Activated CD8-positive, alpha-beta T cell treated with anti-CD3 and anti-CD28 coated beads for 36 hours (primary cell): ENCODE measurements around the gene PTPN21. TPM values are rescaled to one million over a fixed set of nuclear protein-coding genes. Genes with fewer than 3 reads are reported as not detected.

Source experiments
- ATAC-seq: fragments of 200-7000 bp; cut with Tn5 transposase; one replicate; pipeline ENCODE4 v1.10.0; 2021; ENCODE audit warnings: mild to moderate bottlenecking, moderate library complexity
- CTCF ChIA-PET: fragments of 350-600 bp; sonication (Branson Sonifier 250); formaldehyde crosslinking; loops from one replicate; lab custom pipeline; 2021; ENCODE audit warnings: antibody characterized with exemption; lab: Charles Lee
- POLR2A ChIA-PET: fragments of 350-600 bp; sonication (Branson Sonifier 250); formaldehyde crosslinking; loops from one replicate; lab custom pipeline; 2021; ENCODE audit warnings: antibody characterized with exemption; lab: Charles Lee
- DNase-seq: peaks from one replicate; pipeline ENCODE4 v3.0.0-alpha.2; 2020
- H3K27ac Mint-ChIP-seq: one replicate; pipeline ENCODE4 v1.8.0; 2021; ENCODE audit warnings: mild to moderate bottlenecking, mixed read lengths
- H3K27me3 Mint-ChIP-seq: one replicate; pipeline ENCODE4 v1.8.0; 2021; ENCODE audit warnings: mixed read lengths
- H3K36me3 Mint-ChIP-seq: one replicate; pipeline ENCODE4 v1.8.0; 2021; ENCODE audit warnings: low read depth, mixed read lengths
- H3K4me1 Mint-ChIP-seq: one replicate; pipeline ENCODE4 v1.8.0; 2021; ENCODE audit warnings: low read depth, mixed read lengths
- H3K4me3 Mint-ChIP-seq: one replicate; pipeline ENCODE4 v1.8.0; 2021; ENCODE audit warnings: mild to moderate bottlenecking, moderate library complexity, mixed read lengths
- H3K9me3 Mint-ChIP-seq: one replicate; pipeline ENCODE4 v1.8.0; 2021; ENCODE audit warnings: mixed read lengths
- CTCF ChIP-seq: fragments of 200-600 bp; IDR thresholded peaks from one replicate; pipeline ENCODE4 v1.8.0; 2022; ENCODE audit warnings: antibody characterized with exemption, mild to moderate bottlenecking
- intact Hi-C: fragments of 100-400 bp; cut with micrococcal nuclease; formaldehyde crosslinking; loops from one replicate; pipeline ENCODE4 v1.10.0; 2022
- total RNA-seq, 2 experiments: library from RNA; stranded (reverse); gene quantifications; one replicate each; pipeline ENCODE4 v1.2.3, GENCODE V29; 2021

PTPN21 gene
- total RNA-seq, 2 experiments from 2014 or later, result not detected

- DNase-seq (peak; percentile 13), ATAC-seq (peak; percentile 64)
- intact Hi-C loops, result no loop called here
- Mint-ChIP-seq H3K27ac (no peak overlapping the region), H3K9me3 (peaks cover 1% of the 10 kb centered on the region), H3K27me3 (no peaks in the 10 kb centered on the region), H3K4me1 (no peaks in the 10 kb centered on the region), H3K4me3 (no peak overlapping the region), H3K36me3 (peaks cover 27% of the 10 kb centered on the region)
- TF ChIP-seq CTCF, result peak; percentile 55
- POLR2A ChIA-PET, result interaction anchor here (0.5 kb wide), 1 partner anchor 15 kb away, joined by 3 read pairs; no protein-coding TSS in a partner anchor
- CTCF ChIA-PET, result interaction anchor here (1.2 to 2.3 kb wide), 2 partner anchors 9 to 30 kb away, joined by 3 to 13 read pairs; no protein-coding TSS in a partner anchor
These were observed 91.5 kb downstream of the PTPN21 start for GRCh38 chr14:88463318-88463717.

GRCh38 chr14:88454886-88455285 is 99.9 kb downstream of the PTPN21 start:
- Mint-ChIP-seq H3K27me3 (no peaks in the 10 kb centered on the region), H3K9me3 (peaks cover 5% of the 10 kb centered on the region), H3K36me3 (peaks cover 33% of the 10 kb centered on the region), H3K27ac (no peak overlapping the region), H3K4me3 (no peak overlapping the region), H3K4me1 (no peaks in the 10 kb centered on the region)
- no peak for TF ChIP-seq CTCF
- ChIA-PET POLR2A (no interaction called here), CTCF (interaction anchor here (1.1 to 3.2 kb wide), 2 partner anchors 9 to 266 kb away, joined by 4 to 13 read pairs; no protein-coding TSS in a partner anchor)
- ATAC-seq, result no peak
- intact Hi-C loops, result no loop called here
- no peak for DNase-seq

GRCh38 chr14:88452231-88452630 is 102.6 kb downstream of the PTPN21 start:
- no peaks in the 10 kb centered on the region for H3K4me1 Mint-ChIP-seq
- ChIA-PET CTCF (no interaction called here), POLR2A (no interaction called here)
- DNase-seq, result peak; percentile 2
- no peaks in the 10 kb centered on the region for H3K27me3 Mint-ChIP-seq
- H3K27ac Mint-ChIP-seq, result no peak overlapping the region
- no peak overlapping the region for H3K4me3 Mint-ChIP-seq
- peaks cover 6% of the 10 kb centered on the region for H3K9me3 Mint-ChIP-seq
- no peak for TF ChIP-seq CTCF
- peaks cover 38% of the 10 kb centered on the region for H3K36me3 Mint-ChIP-seq
- intact Hi-C loops, result no loop called here
- no peak for ATAC-seq

GRCh38 chr14:88439088-88439487 is 115.7 kb downstream of the PTPN21 start:
- Mint-ChIP-seq H3K36me3 (peaks cover 6% of the 10 kb centered on the region), H3K4me3 (no peak overlapping the region), H3K4me1 (no peaks in the 10 kb centered on the region), H3K27me3 (no peaks in the 10 kb centered on the region), H3K9me3 (no peaks in the 10 kb centered on the region), H3K27ac (no peak overlapping the region)
- intact Hi-C loops, result no loop called here
- ATAC-seq, result no peak
- CTCF ChIA-PET, result interaction anchor here (0.7 kb wide), 1 partner anchor 15 kb away, joined by 3 read pairs; no protein-coding TSS in a partner anchor
- POLR2A ChIA-PET, result no interaction called here
- TF ChIP-seq CTCF, result no peak
- DNase-seq, result no peak

- peak; percentile 2 for DNase-seq
- intact Hi-C loops, result no loop called here
- CTCF ChIA-PET, result no interaction called here
- Mint-ChIP-seq H3K9me3 (no peaks in the 10 kb centered on the region), H3K4me1 (no peaks in the 10 kb centered on the region), H3K36me3 (peaks cover 6% of the 10 kb centered on the region), H3K27ac (no peak overlapping the region), H3K4me3 (no peak overlapping the region), H3K27me3 (no peaks in the 10 kb centered on the region)
- no peak for TF ChIP-seq CTCF
- POLR2A ChIA-PET, result no interaction called here
- ATAC-seq, result no peak
These were observed 117.1 kb downstream of the PTPN21 start for GRCh38 chr14:88437658-88438057.
